Stimulated activated CD8-positive, alpha-beta memory T cell treated with anti-CD3 and anti-CD28 coated beads, Interleukin-12 subunit alpha, Interleukin-12 subunit beta, amount 100 ng/mL, for 1 hour (primary cell): Measurements from ENCODE around the gene ZNF653.
"Not testable (repeated sequence)": the region's sequence is repeated elsewhere in the genome, so short reads cannot be mapped to it uniquely, and the experiment has no call there.

ENCODE experiments used
- DNase-seq: peaks from one replicate; pipeline ENCODE4 v3.0.0-alpha.2; 2020; ENCODE audit warnings: low read depth

ZNF653 gene

GRCh38 chr19:11456659-11457058, 49.0 kb downstream of the ZNF653 start:
- DNase-seq, result no peak

DNA sequence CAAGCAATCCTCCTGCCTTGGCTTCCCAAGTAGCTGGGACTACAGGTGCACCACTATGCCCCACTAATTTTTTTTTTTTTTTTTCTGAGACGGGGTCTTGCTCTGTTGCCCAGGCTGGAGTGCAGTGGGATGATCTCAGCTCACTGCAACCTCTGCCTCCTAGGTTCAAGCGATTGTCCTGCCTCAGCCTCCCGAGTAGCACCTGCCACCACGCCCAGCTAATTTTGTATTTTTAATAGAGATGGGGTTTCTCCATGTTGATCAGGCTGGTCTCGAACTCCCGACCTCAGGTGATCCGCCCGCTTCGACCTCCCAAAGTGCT, 50.4 kb downstream of the ZNF653 start:
- not testable (repeated sequence) for DNase-seq

DNA sequence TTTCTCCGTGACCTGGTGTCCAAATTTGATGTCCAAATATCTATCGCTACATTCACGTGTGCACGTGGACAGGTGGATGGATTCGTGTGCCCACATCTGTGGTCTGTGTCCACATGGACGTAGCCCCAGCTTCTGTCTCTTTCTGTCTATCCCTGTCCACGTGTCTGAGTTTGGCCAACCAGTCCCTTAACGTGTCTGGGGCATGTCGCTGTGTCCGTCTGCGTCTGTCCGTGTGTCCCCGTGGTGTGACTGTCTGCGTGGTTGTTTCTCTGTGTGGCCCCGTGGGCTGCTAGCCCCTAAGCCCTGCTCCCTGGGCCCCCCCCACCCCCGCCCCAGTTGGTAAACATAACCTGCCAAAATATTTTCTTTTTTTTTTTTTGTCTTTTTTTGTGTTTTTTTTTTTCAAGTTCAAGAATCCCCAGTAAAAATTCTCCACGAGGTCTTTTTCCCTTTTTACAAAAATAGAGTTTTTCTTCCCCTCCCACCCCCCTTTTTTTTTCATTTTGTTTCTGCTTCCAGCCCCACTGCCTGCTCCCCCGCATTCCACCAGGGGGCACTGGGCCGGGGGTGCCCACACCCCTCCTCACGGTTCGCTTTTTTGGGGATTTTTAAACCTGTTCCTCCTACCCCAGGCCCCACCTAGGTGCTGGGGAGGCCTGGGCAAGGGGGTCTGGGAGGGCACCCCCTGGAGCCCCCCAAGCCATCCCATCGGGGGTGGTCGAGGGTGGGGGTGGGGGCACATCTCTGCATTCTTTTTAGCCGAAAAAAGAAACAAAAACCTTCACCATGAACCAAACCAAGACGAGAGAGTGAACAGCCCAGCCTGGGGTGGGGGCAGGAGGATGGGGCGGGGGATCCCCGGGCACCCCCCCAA, 51.9 kb downstream of the ZNF653 start:
- DNase-seq, result no peak

DNA sequence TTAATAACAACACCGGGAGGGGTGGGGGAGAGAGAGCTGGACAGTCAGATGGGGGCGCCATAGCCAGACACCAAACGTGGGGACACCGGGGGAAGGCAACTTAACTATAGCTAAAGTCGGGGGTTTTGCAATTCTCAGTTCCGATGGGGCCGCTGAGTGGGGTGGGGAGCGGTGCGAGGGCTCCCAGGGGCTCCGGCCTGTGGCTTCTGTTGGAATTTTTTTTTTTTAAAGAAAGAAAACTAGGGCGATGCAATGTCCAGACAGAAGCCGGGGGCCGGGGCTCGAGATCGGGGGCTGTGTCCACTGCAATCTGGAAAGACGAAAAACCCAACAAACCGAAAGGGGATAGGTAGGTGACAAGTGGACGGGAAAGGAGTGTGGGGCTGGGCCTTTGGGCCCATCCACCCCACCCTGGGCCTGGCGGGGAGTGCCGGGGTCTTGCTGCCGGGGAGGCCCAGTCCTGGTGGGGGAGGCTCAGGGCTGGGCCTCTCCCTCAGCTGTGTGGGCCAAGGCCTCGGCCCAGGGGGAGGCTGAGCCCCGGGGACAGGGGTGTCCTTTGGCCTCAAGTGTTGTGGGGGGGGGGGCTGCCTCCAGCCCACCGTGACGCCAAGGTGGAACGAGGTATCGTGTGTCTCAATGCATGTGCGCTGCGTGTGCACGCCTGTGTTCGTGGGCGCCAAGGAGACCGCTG, 52.9 kb downstream of the ZNF653 start:
- no peak for DNase-seq

GRCh38 chr19:11451871-11452619, 53.6 kb downstream of the ZNF653 start:
- no peak for DNase-seq

GRCh38 chr19:11451327-11451870, 54.2 kb downstream of the ZNF653 start:
- DNase-seq, result no peak

DNA sequence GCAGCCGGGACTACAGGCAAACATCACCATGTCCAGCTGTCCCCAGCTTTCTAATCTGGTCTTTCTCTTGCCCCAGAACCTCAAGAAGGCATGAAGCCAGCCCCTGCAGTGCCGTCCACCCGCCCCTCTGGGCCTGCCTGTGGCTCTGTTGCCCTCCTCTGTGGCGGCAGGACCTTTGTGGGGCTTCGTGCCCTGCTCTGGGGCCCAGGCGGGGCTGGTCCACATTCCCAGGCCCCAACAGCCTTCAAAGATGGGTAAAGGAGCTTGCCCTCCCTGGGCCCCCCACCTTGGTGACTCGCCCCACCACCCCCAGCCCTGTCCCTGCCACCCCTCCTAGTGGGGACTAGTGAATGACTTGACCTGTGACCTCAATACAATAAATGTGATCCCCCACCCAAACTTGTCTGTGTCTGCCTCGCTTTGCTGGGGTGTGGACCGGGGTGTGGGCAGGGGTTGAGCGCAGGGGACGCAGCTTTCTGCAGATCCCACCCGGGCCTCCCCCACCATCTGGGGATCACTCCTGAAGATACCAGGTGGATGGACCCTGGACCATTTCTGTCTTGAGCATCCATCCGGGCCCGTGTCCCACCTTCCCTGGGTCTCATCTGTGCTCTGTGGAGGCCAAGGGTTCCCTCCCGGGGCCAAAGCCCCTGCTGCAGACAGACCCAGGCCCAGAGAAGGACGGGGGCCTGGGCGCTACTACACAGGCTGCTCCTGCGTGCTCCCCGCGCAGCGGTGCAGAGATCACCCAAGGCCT, 54.9 kb downstream of the ZNF653 start:
- DNase-seq, result no peak

GRCh38 chr19:11448923-11449554, 56.6 kb downstream of the ZNF653 start:
- no peak for DNase-seq

GRCh38 chr19:11448410-11448809, 57.2 kb downstream of the ZNF653 start:
- DNase-seq, result no peak

GRCh38 chr19:11447347-11448262, 58.0 kb downstream of the ZNF653 start:
- DNase-seq, result no peak

DNA sequence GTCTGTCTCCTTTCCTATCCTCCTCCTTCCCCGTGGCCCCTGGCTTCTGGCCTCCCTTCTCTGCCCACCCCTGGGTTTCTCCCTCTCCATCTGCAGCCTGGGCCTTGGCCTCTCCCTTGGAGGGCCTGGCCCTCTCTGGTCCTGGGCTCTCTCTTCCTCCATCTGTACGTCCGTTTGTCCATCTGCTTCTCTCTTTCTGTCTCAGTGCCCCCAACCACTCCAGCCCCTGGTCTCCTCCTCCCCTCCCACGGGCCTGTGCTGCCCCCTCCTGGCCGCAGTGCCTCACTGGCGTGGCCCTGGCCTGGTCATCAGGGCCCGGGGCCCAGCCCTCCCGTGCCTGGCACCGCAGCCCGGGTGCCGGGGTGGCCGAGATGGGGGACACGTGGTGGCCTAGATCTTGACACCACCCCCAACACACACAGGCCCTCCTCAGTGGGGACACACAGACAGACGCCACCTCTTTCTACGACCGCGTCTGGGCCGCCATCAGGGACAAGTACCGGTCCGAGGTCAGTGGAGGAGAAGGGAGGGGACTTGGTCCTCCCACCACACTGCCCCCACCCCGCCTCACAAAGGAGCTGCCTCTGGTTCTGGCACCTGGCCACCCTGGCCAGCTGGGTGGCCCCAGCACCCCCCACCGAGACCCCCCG, 58.9 kb downstream of the ZNF653 start:
- peak; percentile 23 for DNase-seq

GRCh38 chr19:11446271-11446651, 59.4 kb downstream of the ZNF653 start:
- DNase-seq, result no peak

DNA sequence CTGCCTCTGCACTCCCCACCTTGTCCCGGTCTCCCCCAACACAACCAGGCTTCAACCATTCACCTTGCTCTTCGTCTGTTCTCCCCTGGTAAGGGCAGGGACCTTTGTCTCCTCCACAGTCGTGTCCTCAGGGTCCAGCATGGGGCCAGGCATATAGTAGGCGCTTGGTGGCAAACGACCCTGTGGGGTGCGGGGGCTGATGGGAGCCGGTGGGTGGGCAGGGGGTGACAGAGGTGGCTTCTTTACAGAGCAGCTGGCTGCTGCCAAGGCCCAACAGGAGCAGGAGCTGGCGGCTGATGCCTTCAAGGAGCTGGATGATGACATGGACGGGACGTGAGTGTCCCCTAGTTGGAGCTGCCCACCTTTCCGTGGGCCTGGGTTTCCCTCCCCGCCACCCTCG, 60.5 kb downstream of the ZNF653 start:
- no peak for DNase-seq

- DNase-seq, result no peak
These were observed 61.6 kb downstream of the ZNF653 start for GRCh38 chr19:11444059-11444458.

- DNase-seq, result no peak
These were observed 67.7 kb downstream of the ZNF653 start for GRCh38 chr19:11437955-11438354.

- no peak for DNase-seq
These were observed 69.8 kb downstream of the ZNF653 start for GRCh38 chr19:11435833-11436313.

DNA sequence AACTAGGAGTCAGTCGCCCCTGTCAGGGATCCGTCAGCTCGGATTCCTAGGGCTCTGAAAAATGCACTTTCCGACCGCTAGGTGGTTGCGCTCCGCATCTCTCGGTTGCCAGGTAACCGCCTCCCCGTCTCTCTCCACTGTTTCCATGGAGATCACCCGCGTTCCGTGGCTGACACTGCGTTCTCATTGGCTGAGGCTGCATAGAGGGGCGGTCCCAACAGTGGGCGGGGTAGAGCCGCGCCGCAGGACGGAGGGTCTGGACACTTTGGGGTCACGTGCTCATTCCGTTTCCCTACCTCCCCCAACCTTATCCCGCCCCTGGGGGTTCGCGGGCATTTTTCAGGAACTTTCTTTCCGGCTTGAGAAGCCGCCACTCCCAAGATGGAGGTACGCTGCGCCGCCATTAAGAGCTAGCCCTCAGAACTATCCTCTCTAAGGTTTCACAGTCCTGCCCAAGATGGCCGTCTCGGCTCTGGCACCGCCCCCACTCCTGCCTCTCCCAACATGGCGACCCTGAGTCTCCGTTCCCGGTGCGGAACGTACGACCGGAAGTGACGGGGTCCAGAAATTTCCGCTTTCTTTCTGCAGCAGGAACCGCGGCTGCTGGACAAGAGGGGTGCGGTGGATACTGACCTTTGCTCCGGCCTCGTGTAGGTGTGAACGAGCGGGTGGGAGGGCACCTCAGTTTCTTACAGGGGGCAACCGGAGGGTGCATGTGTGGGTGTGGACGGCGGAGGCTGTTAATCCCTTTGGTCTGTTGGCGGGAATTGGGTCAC, 70.4 kb downstream of the ZNF653 start, which contains the start of the genes ODAD3 and PRKCSH:
Gene ODAD3 (minus strand): TSS at position 65 of the 776 bp plus-strand sequence. CDS start 105 bp downstream, outside the sequence.
Gene PRKCSH (plus strand): TSS at position 579 of the 776 bp plus-strand sequence. CDS start 483 bp downstream, outside the sequence.
- peak; percentile 97 for DNase-seq

DNA sequence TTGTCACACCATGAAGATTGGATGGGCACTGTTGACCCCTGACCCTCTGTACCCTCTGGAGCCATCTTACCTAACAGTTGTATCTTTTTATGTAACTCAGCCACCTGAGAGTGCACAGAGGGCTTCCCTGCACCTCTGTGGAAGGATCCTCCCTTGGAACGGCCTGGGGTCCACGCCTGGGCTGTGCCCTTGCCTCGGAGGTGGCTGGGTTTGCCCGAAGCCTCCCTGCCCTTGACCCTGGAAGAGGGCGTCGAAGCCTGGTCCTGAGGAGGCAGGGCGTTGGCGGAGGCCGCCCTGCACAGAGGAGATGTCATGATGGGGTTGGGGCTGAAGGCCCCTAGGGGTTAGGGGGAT, 71.0 kb downstream of the ZNF653 start:
- DNase-seq, result no peak

- DNase-seq, result not testable (repeated sequence)
These were observed 72.1 kb downstream of the ZNF653 start for GRCh38 chr19:11433526-11433925.
